CD4-positive, alpha-beta T cell treated with Interleukin-15 for 1 hour (primary cell): ENCODE results near the gene DPM2.

ENCODE experiments used
- DNase-seq: peaks from one replicate; pipeline ENCODE4 v3.0.0-alpha.2; 2020

DPM2 gene

GRCh38 chr9:127937388-127938297, at the start of gene DPM2:
Gene DPM2 (minus strand): TSS chr9:127937854. CDS start chr9:127937820, 34 bp downstream.
- DNase-seq = peak; percentile 88

GRCh38 chr9:127987103-127987614, 49.5 kb upstream of the DPM2 start:
- DNase-seq = no peak

GRCh38 chr9:127985011-127985410, 47.4 kb upstream of the DPM2 start:
- DNase-seq = no peak

GRCh38 chr9:127983847-127984289, 46.2 kb upstream of the DPM2 start:
- DNase-seq = peak; percentile 83

- DNase-seq = no peak
These were observed 45.3 kb upstream of the DPM2 start for GRCh38 chr9:127982912-127983311.

- DNase-seq = no peak
These were observed 44.0 kb upstream of the DPM2 start for GRCh38 chr9:127981559-127982121.

- DNase-seq = peak; percentile 95
These were observed 43.3 kb upstream of the DPM2 start, which contains the start of gene EEIG1 for GRCh38 chr9:127980706-127981558. Gene EEIG1 (minus strand): TSS chr9:127980989. CDS start chr9:127980137, 852 bp downstream.

GRCh38 chr9:127980060-127980705, 42.5 kb upstream of the DPM2 start:
- DNase-seq = peak; percentile 52

- no peak for DNase-seq
These were observed 41.8 kb upstream of the DPM2 start for GRCh38 chr9:127979333-127980059.

- DNase-seq = no peak
These were observed 41.3 kb upstream of the DPM2 start for GRCh38 chr9:127979015-127979332.

- DNase-seq = no peak
These were observed 40.4 kb upstream of the DPM2 start for GRCh38 chr9:127977884-127978647.

GRCh38 chr9:127977009-127977883, 39.6 kb upstream of the DPM2 start:
- DNase-seq = no peak

GRCh38 chr9:127976498-127976897, 38.8 kb upstream of the DPM2 start:
- peak; percentile 54 for DNase-seq

GRCh38 chr9:127975376-127976315, 38.0 kb upstream of the DPM2 start:
- no peak for DNase-seq

GRCh38 chr9:127974769-127975261, 37.2 kb upstream of the DPM2 start:
- no peak for DNase-seq

- DNase-seq = no peak
These were observed 36.5 kb upstream of the DPM2 start for GRCh38 chr9:127974001-127974768.

GRCh38 chr9:127973169-127974000, 35.7 kb upstream of the DPM2 start:
- DNase-seq = no peak
